GM12874 (cell line): ENCODE data around the gene ATF6.

ENCODE experiments used
- TF ChIP-seq, protein P1 (sequence below): IDR thresholded peaks from 2 replicates; pipeline ENCODE4 v1.5.1; 2011; ENCODE audit warnings: low read depth, mild to moderate bottlenecking, control low read depth, low read length, moderate library complexity; ENCODE audit not compliant: insufficient read depth

Gene ATF6

DNA sequence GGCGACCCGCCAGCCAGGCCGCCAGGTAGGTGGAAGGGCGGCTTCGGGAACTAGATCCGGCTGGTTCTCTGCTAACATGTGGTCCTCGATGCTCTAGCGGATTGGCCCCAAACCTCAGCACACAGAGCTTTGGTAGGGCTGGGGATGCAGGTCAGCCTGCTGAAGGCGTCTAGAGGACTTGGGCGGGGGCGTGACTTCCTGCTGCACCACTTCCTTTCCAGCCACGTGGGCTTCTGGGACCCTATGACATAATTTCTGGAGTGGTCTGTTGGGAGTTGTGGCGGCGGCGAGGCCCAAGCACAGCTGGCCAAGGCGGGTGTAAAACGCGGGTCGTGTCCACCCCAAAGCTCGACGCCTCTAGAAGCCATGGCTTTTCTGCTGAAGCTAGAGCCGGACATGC, 124.5 kb downstream of the ATF6 start:
- TF ChIP-seq, protein P1, sequence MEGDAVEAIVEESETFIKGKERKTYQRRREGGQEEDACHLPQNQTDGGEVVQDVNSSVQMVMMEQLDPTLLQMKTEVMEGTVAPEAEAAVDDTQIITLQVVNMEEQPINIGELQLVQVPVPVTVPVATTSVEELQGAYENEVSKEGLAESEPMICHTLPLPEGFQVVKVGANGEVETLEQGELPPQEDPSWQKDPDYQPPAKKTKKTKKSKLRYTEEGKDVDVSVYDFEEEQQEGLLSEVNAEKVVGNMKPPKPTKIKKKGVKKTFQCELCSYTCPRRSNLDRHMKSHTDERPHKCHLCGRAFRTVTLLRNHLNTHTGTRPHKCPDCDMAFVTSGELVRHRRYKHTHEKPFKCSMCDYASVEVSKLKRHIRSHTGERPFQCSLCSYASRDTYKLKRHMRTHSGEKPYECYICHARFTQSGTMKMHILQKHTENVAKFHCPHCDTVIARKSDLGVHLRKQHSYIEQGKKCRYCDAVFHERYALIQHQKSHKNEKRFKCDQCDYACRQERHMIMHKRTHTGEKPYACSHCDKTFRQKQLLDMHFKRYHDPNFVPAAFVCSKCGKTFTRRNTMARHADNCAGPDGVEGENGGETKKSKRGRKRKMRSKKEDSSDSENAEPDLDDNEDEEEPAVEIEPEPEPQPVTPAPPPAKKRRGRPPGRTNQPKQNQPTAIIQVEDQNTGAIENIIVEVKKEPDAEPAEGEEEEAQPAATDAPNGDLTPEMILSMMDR: no peak

DNA sequence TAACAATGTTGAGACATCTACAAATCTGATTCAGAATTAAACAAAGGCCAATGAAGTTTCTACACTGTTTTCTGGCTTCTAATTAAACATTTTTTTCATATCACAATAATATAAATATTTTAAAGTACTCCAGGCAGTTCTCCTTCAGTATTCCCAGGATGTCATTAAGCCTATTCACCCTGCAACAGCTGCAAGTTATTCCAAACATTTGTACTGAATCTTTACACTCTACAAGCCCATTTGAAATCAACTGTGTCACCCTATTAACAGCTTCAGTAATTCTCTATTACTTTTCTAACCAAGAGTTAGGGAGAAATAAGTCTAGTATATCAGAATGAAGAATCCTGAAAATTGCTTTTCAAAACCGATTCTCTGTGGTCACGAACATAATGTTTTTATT, 133.0 kb downstream of the ATF6 start:
- TF ChIP-seq, protein P1: no peak

DNA sequence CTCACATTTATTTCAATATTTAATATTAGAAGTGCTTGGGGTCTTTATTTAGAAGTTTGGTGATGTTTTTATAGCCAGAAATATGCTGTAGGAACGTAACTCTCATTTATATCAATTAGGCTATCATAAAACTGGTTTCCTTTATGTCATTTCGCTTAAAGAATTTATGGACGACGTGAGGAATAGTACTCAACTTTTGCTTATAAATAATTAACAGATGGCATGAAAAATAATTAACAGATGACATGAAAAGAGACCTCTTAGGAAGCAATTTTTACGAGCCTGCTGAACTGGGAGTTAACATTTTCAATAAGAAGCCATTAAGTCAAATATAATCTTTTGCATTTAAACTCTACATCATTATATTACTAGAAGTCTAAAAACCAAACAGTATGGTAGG, 134.0 kb downstream of the ATF6 start:
- TF ChIP-seq, protein P1: no peak

DNA sequence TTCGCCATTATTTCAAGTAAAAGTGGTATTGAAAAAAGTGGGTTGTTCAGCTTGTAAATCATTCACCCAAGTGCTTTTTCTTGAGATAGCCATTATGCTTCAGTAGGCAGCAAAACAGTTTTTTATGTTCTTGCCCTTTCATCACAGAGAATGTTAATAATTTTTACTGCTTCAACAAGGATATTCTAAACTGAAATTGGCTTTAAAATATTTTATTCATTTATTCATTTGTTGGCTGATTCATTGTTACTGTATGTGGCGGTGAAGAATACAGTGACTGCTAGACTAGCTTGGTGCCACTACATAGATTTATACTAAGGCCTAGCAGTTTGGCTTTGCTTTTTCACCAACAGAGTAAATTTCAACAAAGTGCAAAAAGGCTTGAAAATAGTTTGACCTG, 136.1 kb downstream of the ATF6 start:
- TF ChIP-seq, protein P1: no peak

DNA sequence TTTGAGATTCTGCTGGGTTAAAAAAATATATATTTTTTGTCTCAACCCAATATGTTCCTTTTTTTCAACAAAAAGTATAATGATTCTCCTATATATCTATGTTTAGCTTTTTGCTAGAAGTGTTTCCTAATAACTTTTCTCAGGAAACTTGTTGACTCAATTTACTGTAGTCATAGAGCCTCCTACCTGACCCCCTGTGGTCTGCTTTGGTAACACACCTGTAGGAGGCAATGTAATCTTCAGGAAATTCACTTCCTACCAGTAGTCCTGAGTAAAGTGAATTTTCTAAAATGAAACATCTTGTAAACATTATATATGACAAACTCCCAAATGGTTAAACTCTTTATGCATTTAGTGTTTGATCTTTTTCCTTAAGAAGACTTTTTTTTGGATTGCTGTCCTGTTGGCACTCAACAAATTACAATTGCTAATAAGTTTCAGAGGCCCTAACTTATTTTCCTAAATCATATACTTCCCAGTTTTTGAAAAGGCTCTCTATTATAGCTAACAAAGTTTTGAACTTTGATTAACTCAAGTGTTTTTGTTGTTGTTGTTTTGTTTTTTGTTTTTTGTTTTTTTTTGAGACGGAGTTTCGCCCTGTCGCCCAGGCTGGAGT, 139.3 kb downstream of the ATF6 start:
- TF ChIP-seq, protein P1: peak; percentile 52

DNA sequence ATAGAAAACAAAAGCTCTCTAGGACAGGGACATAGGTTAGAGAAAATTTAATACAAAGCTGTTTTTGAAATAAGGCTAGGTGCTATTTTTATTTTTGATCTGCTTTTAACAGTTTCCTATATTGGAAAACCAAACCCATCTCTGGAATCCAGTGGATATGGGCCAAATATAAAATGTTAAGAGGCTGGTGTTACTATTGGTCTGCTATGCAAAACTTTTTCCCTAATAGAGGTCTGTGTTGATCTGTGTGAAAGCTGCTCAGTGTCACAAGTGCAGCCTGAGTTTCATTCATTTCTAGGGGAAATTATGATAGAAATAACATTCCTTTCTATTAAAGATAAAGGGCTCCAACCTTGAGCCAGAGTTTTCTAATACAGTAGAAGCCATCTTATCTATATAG, 141.1 kb downstream of the ATF6 start:
- TF ChIP-seq, protein P1: no peak

DNA sequence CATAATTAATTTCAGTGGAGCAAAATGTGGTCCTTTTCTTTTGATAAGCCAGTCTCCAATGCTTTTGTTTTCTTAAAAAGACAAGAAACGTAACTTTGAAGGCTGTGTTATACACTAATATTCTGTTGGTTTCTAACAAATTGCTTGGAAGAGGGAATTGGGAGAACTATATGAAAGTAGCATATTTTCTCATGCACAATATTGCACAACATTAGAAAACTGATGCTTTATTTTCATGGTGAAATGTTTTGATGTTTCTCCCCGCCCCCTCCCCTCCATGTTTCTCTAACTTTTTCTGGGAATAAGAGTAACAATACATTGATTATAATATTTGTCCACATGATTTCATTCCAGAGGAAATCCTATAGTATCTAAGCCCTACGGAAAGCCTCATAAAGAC, 142.1 kb downstream of the ATF6 start:
- TF ChIP-seq, protein P1: no peak

DNA sequence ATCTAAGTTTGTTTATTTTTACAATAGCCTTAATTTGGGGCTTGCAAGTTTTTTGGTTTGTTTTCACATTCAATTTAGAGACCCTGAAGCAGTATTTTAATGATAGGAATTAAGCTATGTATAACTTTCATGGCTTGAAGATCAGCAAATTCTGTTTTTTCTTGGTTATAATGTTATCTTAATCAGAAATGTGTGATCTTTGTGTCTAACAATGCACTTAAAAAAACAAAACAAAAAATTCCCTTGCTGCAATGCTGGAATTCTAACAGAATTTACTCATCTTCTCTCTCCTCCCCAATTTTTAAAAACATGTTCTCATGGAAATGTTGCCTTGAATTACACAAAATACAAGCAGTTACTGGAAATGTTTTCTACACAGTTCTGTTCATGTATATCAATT, 144.5 kb downstream of the ATF6 start:
- TF ChIP-seq, protein P1: no peak
